Tibial nerve (tissue), 4 donors: ENCODE measurements around the gene GAL3ST1. TPM values are rescaled to one million over a fixed set of nuclear protein-coding genes. Genes with fewer than 3 reads are reported as not detected.

Experiments used
- DNase-seq, 2 donors: peaks; one replicate each; pipeline ENCODE4 v3.0.0-alpha.2; 2019; ENCODE audit warnings: low spot score in 2 of 2
- H3K27ac ChIP-seq, 4 donors: fragments of 200-600 bp; sonication (generic) in 3 of 4; one replicate each; pipeline ENCODE4 v1.5.1; 2017 to 2019; ENCODE audit warnings: mild to moderate bottlenecking in 1 of 4
- H3K27me3 ChIP-seq, 2 donors: fragments of 200-600 bp; sonication (generic) in 1 of 2; one replicate each; pipeline versions ENCODE4 v1.5.1 to v1.6.0; 2017 to 2019
- H3K36me3 ChIP-seq, 3 donors: fragments of 200-600 bp; sonication (generic); one replicate each; pipeline ENCODE4 v1.5.1; 2018 to 2019
- H3K4me1 ChIP-seq, 4 donors: fragments of 200-600 bp; sonication (generic) in 3 of 4; one replicate each; pipeline ENCODE4 v1.5.1; 2017 to 2019
- H3K4me3 ChIP-seq, 4 donors: fragments of 200-600 bp; sonication (generic) in 3 of 4; one replicate each; pipeline ENCODE4 v1.5.1; 2017 to 2019; ENCODE audit warnings: mild to moderate bottlenecking in 1 of 4, moderate library complexity in 1 of 4
- H3K9me3 ChIP-seq, 4 donors: fragments of 200-600 bp; sonication (generic) in 3 of 4; one replicate each; pipeline ENCODE4 v1.5.1; 2017 to 2019
- CTCF ChIP-seq, 5 experiments: fragments of 200-600 bp in 3 of 5; fragments of 450-650 bp in 2 of 5; sonication (generic) in 3 of 5; IDR thresholded peaks; one replicate each; pipeline ENCODE4 v1.5.1; 2016 to 2019; ENCODE audit warnings: antibody characterized with exemption in 5 of 5, mild to moderate bottlenecking in 3 of 5, moderate library complexity in 2 of 5
- EP300 ChIP-seq, 2 donors: sonication (generic); formaldehyde crosslinking; IDR thresholded peaks; one replicate each; pipeline ENCODE4 v1.6.1; 2017; ENCODE audit warnings: antibody characterized with exemption in 2 of 2, mild to moderate bottlenecking in 1 of 2
- POLR2A ChIP-seq, 2 donors: fragments of 450-650 bp; IDR thresholded peaks; one replicate each; pipeline ENCODE4 v1.6.1; 2017; ENCODE audit warnings: antibody characterized with exemption in 2 of 2, mild to moderate bottlenecking in 2 of 2, moderate library complexity in 2 of 2
- WGBS, 2 donors: methylation state at CpG; one replicate each; pipeline ENCODE4 v1.1.5; 2018; 5-methylcytosine and 5-hydroxymethylcytosine counted together
- total RNA-seq, 4 donors: library from RNA; depleted of rRNA; stranded (reverse); fragments of >200 nt; gene quantifications; one replicate each; pipeline ENCODE4 v1.1.0, GENCODE V29; 2016

Gene GAL3ST1
- total RNA-seq, 4 donors from 2014 or later: 17.4 to 22.2 (median 18.8) TPM

DNA sequence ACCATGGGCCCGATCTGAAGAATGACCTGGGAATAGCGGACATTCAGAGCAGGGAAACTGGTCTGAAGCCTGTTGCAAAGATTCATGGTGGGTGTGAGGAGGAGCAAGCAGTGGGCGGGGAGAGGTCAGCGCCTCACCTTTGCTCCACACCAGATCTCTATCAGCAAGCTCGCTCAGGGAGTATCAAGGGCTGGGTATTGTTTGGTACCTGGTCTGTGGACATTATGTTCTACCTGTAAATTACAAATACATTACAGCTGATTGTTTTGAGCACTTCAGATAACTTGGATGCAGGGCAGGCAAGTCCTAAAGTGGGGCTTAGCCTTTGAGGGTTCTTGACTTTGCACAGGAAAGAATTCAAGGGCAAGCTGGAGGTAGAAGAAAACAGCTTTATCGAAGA is 58.2 kb downstream of the GAL3ST1 start:
- Histone ChIP-seq H3K4me3 (no peak overlapping the region), H3K36me3 (no peaks in the 10 kb centered on the region), H3K4me1 (no peaks in the 10 kb centered on the region), H3K27ac (no peak overlapping the region), H3K27me3 (no peaks in the 10 kb centered on the region), H3K9me3 (no peaks in the 10 kb centered on the region)
- no peak for DNase-seq
- no peak for TF ChIP-seq EP300 (IDR thresholded peaks at IDR 0.05)
- no peak for TF ChIP-seq CTCF (IDR thresholded peaks at IDR 0.05)
- no peak for TF ChIP-seq POLR2A (IDR thresholded peaks at IDR 0.05)
- 86 to 95% methylated on average over 6 of the region's 6 CpGs for WGBS, 2 donors

DNA sequence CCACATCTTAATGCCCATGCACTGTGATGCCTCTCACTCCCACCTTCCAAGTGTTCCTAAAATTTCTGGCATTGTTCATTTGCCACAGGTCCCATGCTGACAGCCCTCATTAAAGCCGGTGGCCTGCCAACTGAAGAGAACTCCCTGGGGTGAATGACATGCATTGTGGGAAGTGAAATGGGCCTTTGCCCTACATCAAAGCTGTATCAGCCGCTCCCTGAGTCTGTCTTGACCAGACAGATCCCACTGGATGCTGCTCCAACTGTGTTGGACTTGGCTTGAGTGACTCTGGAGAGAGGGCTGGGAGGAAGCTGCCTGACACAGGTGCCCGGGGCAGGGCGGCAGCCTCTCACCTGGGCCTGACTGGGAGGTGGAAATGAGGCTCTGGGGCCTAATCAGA is 60.2 kb downstream of the GAL3ST1 start:
- H3K27ac ChIP-seq: no peak overlapping the region
- no peak for DNase-seq
- 65 to 80% methylated on average over 4 of the region's 4 CpGs for WGBS, 2 donors
- H3K36me3 ChIP-seq: no peaks in the 10 kb centered on the region
- no peaks in the 10 kb centered on the region for H3K9me3 ChIP-seq
- H3K4me3 ChIP-seq: no peak overlapping the region
- H3K4me1 ChIP-seq: no peaks in the 10 kb centered on the region
- TF ChIP-seq EP300 (IDR thresholded peaks at IDR 0.05) (no peak), CTCF (IDR thresholded peaks at IDR 0.05) (no peak), POLR2A (IDR thresholded peaks at IDR 0.05) (no peak)
- no peaks in the 10 kb centered on the region for H3K27me3 ChIP-seq

GRCh38 chr22:30513462-30513861 is 61.0 kb downstream of the GAL3ST1 start:
- no peak for DNase-seq
- Histone ChIP-seq H3K4me1 (no peaks in the 10 kb centered on the region), H3K27me3 (no peaks in the 10 kb centered on the region), H3K9me3 (no peaks in the 10 kb centered on the region), H3K27ac (no peak overlapping the region), H3K36me3 (no peaks in the 10 kb centered on the region), H3K4me3 (no peak overlapping the region)
- WGBS, 2 donors: 91 to 92% methylated on average over 6 of the region's 6 CpGs
- TF ChIP-seq CTCF (IDR thresholded peaks at IDR 0.05) (no peak), EP300 (IDR thresholded peaks at IDR 0.05) (no peak), POLR2A (IDR thresholded peaks at IDR 0.05) (no peak)

DNA sequence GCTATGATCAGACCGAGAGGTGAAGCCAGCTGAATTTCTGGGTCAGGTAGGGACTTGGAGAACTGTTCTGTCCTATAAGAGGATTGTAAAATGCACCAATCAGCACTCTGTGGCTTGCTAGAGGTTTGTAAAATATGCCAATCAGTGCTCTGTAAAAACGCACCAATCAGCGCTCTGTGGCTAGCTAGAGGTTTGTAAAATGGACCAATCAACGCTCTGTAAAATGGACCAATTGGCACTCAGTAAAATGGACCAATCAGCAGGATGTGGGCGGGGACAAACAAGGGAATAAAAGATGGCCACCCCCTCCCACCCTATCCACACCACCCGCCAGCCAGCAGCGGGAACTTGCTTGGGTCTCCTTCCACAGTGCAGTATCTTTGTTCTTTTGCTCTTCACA is 62.6 kb downstream of the GAL3ST1 start:
- H3K27ac ChIP-seq: no peak overlapping the region
- WGBS, 2 donors: 89% methylated on average over 7 of the region's 7 CpGs
- H3K27me3 ChIP-seq: peaks cover 0 to 6% of the 10 kb centered on the region in 2 donors
- no peaks in the 10 kb centered on the region for H3K36me3 ChIP-seq
- H3K4me3 ChIP-seq: no peak overlapping the region
- no peaks in the 10 kb centered on the region for H3K9me3 ChIP-seq
- no peak for TF ChIP-seq CTCF (IDR thresholded peaks at IDR 0.05)
- TF ChIP-seq POLR2A (IDR thresholded peaks at IDR 0.05): no peak
- TF ChIP-seq EP300 (IDR thresholded peaks at IDR 0.05): no peak
- H3K4me1 ChIP-seq: no peaks in the 10 kb centered on the region
- DNase-seq: no peak

GRCh38 chr22:30511109-30511508 is 63.4 kb downstream of the GAL3ST1 start:
- no peaks in the 10 kb centered on the region for H3K36me3 ChIP-seq
- H3K27me3 ChIP-seq: peaks cover 0 to 6% of the 10 kb centered on the region in 2 donors
- H3K27ac ChIP-seq: no peak overlapping the region
- WGBS, 2 donors: 80 to 87% methylated on average over 9 of the region's 9 CpGs
- no peak for DNase-seq
- no peak for TF ChIP-seq POLR2A (IDR thresholded peaks at IDR 0.05)
- TF ChIP-seq CTCF (IDR thresholded peaks at IDR 0.05): no peak
- no peak for TF ChIP-seq EP300 (IDR thresholded peaks at IDR 0.05)
- H3K4me1 ChIP-seq: no peaks in the 10 kb centered on the region
- H3K4me3 ChIP-seq: no peak overlapping the region
- no peaks in the 10 kb centered on the region for H3K9me3 ChIP-seq
